ELF-1 (cell line): Measurements from ENCODE around the gene RIT1.
A peak's percentile ranks its signal among the peaks of the same experiment; 100 is the strongest.

Source experiments
- DNase-seq: peaks from one replicate; pipeline ENCODE4 v3.0.0-alpha.2; 2016; ENCODE audit warnings: low read depth, low spot score

The RIT1 gene

DNA sequence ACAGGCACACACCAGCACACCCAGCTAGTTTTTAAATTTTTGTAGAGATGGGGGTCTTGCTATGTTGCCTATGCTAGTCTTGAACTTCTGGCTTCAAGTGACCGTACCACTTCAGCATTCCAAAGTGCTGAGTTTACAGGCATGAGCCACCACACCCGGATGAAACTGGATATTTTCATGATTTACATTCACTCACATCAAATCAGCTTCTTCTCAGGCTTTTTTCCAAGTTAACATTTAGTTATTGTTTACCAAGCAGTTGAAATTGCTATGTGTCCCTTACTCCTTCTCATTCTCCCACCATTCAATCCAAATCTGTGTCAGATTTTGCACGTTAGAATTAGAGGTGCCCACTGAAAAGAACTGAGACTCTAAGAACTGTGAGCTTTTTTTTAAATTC is 18.4 kb downstream of the RIT1 start:
- DNase-seq: no peak

DNA sequence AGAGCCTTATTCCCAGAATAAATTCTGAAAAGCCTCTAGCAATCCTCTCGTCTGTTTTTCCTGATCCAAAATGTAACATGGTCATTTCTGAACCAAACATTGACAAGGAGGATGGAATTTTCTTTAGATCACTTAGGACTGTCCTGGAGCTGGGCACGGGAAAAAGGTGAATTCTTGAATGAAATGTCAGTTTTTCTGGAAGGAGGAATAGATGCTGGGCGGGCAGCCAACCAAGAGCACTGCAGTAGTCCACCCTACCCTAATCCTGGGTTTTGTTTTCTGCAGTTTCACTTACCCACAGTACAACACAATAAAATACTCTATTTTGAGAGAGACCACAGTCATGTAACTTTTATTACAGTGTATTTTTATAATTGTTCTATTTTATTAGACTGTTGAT is 20.9 kb downstream of the RIT1 start:
- DNase-seq: no peak

DNA sequence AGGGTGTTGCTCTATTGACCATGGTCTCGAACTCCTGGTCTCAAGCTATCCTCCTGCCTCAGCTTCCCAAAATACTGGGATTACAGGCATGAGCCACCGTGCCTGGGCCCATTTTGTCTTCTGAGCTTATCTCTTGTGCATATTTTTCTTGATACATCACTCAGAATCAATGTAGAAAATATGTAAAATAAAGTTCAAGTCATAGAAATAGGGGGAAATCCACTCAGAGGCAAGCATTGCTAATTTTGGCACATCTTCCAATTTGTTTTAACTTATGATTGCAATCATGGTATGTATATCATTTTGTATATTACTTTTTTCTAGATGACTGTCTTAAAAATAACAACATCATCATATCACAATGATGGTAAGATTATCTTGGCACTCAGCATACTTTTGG is 21.6 kb downstream of the RIT1 start:
- no peak for DNase-seq

DNA sequence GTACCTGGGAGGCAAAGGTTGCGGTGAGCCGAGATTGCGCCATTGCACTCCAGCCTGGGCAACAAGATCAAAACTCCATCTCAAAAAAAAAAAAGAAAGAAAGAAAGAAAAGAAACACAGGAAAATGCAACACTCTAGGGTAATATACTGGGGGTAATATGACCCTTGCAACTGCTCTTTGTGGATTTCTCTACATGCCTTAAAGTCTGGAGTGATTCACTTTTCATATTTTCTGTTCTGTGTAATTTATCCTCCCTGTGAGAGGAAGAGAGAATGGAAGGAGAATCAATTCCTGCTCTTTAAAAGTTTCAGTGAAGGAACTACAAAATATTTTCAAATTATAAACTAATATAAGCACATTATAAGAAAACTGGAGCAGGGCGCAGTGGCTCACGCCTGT is 22.7 kb downstream of the RIT1 start:
- no peak for DNase-seq

DNA sequence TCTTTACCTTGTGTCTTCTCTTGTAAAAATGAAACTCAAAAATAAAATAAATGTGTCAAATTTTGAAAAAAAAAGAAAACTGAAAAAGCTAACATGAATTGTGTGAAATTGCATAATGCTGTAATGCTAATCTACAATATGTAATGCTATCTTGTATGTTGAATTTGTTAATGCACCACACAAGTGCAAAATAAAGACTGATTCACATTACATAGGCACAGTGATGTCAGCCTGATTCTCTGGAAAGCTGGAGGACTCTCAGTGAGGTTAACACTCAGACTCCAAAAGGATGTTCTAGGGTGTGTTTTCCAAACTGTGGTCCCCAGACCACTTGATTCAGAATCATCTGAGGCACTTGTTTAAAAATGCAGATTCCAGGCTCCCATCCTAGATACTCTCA is 26.2 kb downstream of the RIT1 start:
- no peak for DNase-seq

DNA sequence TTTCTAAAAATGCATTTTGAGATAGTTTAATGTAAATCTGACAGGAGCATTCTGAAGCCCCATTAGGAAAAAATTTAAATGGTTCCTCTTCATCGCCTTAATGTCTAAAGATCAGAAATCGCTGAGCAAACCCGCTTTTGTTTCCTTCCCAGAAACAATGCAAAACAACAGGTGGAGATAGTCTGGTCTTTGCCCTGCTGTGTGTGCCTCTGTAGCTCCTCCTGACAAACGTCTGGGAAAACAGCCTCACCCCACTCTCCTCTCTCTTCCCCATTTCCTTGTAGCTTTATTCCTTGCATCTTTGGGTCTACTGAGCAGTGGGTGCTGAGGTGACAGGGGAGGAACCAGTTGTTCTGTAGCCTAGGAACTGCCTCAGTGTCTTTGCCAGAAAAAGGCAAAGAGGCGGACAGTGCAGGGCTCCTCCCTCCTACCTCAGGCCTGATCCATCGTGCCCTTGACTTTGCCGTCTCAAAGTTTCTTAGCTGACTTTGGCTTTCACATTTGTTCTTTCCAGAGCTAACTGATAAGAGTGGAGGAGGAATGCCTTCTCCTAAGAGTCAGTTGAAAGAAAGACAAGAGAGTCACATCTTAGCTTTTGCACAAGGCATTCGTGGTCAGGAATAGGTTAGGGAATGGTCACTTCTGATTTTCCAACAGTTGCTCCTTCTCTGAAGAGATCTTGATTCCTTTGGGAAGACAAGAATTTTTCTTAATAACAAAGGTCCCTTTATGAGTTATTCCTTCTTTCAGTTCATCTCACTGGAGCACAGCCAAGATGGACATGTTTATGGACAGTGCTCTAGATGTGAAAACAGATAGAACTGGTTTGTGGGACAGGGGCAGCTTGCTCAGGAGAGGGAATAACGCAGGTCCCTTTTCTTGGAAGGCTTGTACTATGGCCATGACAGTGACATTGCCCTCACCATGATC is 26.9 kb downstream of the RIT1 start:
- DNase-seq: no peak

DNA sequence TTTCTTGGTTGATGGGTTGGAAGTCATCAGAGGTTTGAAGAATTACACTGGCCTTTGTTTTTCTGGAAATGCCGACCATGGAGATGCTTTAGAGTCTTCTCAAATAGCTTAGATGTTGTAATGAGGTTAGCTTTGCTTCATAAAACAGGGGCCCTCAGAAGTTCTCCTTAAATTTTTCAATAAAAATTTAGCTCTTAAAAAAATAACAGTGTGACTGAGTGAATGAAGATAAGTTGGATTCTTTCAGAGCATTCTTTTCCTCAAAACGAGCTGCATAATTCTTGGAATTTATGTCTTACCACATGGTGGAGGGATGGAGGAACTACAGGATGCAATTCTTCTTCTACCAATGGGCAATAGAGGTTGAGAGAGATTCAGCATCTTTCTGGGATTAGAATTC is 28.4 kb downstream of the RIT1 start:
- no peak for DNase-seq

DNA sequence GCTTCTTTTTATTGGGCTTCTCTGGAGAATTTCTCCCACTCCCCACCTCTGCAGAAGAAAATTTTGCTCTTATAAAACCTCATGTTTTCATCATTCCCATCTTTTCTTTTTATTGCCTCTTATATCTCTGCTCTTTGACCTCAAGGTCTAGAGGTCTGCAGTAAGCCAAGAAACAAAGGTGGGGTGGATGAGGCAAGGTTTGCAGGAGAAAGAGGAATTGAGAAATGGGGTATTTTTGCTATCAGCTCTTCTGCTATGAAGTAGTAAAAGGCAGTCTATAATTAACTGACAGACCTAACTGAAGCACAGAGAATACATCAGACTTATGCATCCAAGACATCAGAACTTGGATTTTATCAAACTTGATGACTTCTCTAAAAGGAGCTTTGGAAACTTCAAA is 28.9 kb downstream of the RIT1 start:
- DNase-seq: no peak

DNA sequence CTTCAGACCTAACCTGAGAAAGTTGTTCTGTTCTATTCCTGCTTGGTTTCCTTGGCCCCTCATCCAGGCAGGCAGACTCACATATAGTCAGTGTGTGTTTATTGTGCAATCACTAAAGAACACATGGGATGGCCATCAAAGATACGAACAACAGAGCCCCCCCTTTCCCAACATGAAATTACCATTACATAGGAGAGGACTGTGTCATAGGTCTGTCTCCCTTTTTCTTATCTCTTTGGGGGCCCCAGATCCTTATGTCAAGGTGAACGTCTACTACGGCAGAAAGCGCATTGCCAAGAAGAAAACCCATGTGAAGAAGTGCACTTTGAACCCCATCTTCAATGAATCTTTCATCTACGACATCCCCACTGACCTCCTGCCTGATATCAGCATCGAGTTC is 30.2 kb downstream of the RIT1 start:
- no peak for DNase-seq

DNA sequence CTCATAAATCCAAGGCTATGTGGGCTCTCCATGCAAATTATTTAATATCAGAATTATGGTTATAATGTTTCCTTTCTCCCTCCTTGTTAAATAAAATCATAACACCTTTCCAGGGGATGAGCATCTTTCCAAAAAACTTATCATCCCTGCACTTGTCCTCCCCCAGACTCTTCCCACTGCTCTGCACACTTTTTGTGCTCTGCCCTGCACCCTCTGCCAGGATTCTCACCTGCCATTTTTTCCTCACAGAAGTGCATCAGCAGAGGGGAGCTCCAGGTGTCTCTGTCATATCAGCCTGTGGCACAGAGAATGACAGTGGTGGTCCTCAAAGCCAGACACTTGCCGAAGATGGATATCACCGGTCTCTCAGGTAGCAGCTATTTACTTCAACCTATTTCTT is 30.9 kb downstream of the RIT1 start:
- DNase-seq: no peak

DNA sequence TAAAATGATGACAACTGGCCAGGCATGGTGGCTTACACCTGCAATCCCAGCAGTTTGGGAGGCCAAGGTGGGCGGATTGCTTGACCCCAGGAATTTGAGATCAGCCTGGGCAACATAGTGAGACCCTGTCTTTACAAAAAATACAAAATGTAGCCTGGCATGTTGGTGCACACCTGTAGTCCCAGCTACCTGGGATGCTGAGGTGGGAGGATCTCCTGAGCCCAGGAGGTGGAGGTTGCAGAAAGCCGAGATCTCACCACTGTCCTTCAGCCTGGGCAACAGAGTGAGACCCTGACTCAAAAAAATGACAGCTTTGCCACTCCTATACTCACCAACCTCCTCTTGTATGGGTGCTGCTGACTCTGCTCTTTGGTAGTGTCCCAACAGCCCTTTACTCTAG is 33.2 kb downstream of the RIT1 start:
- DNase-seq: no peak

DNA sequence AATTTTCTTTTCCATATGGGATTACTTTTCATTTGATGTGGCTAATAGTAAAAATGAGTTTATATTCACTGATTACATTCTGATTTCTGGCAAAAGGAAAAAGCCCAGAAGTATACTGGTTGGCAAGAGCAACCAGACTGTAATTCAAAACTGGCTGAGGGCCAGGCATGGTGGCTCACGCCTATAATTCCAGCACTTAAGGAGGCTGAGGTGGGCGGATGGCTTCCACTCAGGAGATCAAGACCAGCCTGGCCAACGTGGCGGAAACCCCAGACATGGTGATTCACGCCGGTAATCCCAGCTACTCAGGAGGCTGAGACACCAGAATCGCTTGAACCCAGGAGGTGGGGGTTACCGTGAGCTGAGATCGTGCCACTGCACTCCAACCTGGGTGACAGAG is 37.3 kb downstream of the RIT1 start:
- no peak for DNase-seq

DNA sequence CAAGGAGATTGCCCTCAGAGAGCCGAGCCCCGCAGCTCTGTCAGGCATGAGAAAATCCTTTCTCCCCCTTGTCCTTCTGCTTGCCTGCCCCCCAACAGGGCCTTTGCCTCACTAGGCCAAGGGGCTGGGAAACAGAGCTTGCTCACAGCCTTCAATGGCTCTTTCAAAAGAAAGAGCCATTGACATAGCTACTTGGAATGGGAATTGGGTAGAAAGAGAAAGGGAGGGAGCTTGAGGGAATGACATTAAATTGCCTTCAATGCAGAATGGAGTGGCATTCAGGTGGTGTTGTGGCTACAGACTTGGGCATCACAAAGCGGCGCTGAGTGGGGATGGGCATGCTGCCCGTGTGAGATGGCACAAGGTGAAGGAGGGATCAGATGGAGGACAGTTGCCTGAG is 38.6 kb downstream of the RIT1 start:
- DNase-seq: no peak

DNA sequence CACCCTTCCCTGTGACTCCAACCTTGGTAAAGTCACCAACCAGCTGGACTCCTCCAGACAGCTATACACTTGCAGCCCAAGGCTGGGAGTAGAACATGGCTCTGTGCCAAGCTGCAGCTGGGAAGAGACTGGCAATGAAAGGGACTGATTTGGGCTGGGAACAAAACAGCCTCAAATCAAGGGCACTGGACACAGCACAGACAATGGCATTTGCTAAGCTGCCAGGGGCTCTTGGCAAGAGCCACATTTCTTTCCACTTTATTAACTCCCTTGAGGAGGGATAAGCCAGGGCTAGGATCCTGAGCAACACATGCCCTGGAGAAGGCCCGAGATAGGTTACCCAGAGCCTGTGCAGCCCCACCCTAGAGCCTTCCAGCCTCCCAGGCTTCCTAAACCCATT is 39.8 kb downstream of the RIT1 start:
- no peak for DNase-seq

DNA sequence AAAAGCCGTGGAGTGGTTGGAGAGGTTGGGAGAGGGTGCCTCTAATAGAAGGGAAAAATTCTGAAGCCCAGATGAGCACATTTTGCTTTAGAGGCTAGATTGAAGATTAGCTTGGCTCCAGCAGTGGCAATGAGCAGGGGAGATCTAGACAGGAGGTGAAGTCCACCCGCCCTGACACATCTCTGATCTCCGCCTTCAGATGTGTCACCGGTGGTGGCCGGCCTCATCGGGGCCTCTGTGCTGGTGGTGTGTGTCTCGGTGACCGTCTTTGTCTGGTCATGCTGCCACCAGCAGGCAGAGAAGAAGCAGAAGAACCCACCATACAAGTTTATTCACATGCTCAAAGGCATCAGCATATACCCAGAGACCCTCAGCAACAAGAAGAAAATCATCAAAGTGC is 43.4 kb downstream of the RIT1 start:
- DNase-seq: no peak

DNA sequence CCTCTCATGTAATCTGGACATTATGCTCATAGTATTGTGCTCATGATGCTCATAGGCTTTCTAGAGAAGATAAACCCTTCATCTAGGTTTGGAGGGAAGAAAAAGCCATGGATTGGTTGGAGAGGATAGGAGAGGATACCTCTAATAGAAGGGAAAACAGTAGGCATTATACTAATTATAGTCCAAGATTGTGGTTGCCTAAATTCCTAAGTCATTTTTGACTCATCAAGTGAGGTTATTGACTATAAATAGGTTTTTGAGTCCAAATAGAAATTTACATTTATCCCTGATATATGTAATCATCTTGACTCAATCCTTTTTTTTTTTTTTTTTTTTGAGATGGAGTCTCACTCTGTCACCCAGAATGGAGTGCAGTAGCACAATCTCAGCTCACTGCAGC is 46.8 kb downstream of the RIT1 start:
- no peak for DNase-seq

DNA sequence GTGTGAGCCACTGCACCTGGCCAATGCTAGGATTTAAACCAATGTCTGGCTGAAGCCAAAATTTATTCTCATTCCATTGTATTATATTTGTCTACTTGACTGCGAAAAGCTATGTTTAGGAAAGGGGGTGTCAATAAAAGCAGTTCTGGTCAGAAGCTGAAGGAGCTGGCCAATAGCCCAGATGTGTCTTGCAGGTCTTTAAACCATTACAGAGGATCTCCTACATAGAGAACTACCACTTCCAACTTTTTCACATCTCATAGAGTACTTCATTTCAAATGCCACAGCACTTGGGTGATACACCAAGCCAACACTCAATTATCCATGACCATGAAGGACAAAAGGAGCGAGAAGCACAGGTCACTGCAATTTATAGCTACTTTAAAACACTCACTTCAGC is 49.3 kb downstream of the RIT1 start:
- no peak for DNase-seq

DNA sequence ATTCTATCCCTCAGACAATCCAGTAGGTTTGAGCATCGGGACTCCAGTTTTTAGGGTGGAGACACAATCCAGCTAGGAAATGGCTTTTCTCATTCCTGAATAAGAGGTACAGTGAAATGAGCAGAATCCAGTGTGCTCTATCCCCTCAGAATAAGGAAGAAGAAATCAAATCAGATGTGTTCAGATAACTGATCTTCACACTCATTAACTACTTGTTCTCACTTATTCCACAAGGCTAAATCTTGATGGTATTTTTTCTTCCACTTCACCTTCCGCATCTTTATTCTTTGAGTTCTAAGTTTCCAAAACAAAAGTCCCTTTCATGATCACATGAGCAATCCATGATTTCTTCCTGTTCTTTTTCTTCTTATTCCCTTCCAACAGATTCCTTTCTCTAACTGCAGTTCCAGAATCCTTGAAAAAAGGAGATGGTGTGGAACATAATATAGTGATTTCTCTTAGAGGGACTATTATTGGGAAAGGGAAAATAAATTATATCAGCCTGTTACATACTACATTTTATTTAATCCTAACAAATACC is 50.1 kb downstream of the RIT1 start:
- no peak for DNase-seq

DNA sequence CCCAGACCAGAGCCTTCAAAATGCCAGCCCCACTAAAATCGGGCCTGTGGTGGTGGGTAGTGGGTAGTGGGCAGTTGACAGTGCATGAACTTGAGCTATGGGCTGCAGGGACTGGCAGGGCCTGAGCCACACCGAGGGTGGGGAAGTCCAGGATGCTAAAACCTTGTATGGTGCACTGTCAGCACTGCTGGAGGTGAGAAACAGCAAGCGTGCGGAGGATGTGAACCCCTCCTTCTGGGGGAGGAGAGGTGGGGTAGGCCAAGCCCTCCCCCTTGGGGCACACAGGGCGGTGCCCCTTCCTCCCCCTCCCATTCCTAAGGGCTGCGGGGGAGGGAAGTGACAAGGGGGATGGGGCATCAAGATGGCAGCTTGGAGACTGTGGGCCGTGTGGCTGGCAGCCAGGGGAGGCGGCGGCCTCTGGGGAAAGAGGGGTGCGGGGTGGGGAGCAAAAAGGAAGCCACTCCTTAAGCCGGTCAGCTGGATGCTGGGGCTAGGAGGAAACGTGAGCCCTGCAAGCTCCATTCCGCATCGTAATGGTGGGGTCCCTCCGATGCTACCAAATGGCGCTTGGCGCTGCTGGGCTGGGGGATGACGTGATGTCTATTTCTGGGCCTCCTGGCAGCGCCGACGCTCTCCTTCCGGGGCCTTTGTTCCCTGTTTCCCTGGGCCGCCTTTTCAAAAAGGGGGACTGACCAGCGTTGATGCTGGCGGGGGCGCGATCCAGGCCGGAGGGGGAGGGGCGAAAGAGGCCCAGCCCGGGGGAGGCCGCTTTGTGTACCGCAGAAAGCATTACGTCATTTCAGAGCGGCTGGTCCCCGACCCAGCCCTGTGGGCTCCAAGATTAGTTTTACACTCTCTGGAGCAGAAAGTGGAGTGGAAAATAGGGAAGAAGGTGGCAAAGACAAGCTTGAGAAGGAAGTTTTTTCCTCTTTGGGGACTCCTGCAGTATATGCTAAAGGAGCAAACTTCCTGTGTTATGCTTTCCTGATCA is 51.0 kb downstream of the RIT1 start:
- peak; percentile 27 for DNase-seq

DNA sequence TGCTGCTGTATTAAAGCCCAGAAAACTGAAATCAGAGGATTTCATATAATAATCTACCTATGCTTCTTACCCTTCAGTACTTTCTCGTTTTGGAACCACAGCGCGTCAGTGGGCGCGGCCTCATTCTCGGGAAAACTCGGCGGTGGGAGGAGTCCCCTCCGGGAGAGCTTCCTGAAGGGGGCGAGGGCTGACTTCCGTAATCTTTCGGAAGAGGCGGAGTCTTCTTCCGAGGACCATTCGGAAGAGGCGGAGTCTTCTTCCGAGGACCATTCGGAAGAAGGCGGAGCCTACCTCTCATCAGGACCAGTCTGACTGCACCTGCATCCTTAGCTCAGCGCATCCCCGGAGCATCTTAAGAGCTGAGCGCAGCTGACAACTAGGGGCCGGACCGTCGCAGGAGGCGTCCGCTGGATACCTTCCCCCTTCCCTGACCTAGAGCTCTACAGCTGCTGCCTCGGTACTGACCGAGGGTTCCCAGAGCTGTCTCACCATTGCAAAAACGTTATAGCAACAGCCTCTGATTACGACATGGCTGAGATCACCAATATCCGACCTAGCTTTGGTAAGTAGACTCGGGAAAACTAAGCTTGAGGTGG is 51.8 kb downstream of the RIT1 start, which contains the start of gene SYT11:
Gene SYT11 (plus strand): TSS at position 334 of the 596 bp plus-strand sequence. CDS start 195 bp downstream, at position 529.
- peak; percentile 96 for DNase-seq

DNA sequence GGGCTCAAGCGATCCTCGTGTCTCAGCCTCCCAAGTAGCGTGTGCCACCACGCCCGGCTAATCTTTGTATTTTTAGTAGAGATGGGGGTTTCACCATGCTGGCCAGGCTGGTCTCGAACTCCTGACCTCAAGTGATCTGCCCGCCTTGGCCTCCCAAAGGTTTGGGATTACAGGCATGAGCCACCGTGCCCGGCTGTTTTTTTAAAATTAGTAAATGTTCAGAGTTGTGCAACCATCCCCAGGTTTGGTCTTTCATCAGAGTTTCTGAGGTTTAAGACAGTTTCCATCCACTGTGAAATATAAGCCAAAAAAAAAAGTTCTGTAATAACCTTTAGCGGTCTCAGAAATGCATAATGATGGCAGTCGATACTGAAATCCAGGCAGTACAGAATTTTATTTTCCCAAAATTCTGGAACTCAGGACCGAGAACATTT is 52.3 kb downstream of the RIT1 start:
- no peak for DNase-seq
